Retina (tissue), 1 donor: ENCODE data around the gene ENTPD8.
A peak's percentile ranks its signal among the peaks of the same experiment; 100 is the strongest.

Source experiments
- DNase-seq: peaks from one replicate; pipeline ENCODE4 v3.0.0-alpha.2; 2016

Gene ENTPD8

GRCh38 chr9:137441289-137441934, at the start of gene ENTPD8:
Gene ENTPD8 (minus strand): TSS chr9:137441357. CDS start chr9:137438285, 3,072 bp downstream.
- peak; percentile 55 for DNase-seq

GRCh38 chr9:137490532-137491186, 49.5 kb upstream of the ENTPD8 start:
- no peak for DNase-seq

GRCh38 chr9:137488906-137489305, 47.7 kb upstream of the ENTPD8 start:
- DNase-seq = no peak

- DNase-seq = no peak
Observed at GRCh38 chr9:137488327-137488653, 47.1 kb upstream of the ENTPD8 start.

- DNase-seq = peak; percentile 28
Observed at GRCh38 chr9:137487454-137488326, 46.5 kb upstream of the ENTPD8 start.

GRCh38 chr9:137486545-137487453, 45.6 kb upstream of the ENTPD8 start:
- DNase-seq = no peak

GRCh38 chr9:137486141-137486490, 45.0 kb upstream of the ENTPD8 start:
- no peak for DNase-seq

GRCh38 chr9:137485343-137486140, 44.4 kb upstream of the ENTPD8 start:
- no peak for DNase-seq

- DNase-seq = no peak
Observed at GRCh38 chr9:137484551-137485315, 43.6 kb upstream of the ENTPD8 start.

GRCh38 chr9:137482094-137482781, 41.1 kb upstream of the ENTPD8 start:
- no peak for DNase-seq

- DNase-seq = no peak
Observed at GRCh38 chr9:137480686-137481683, 39.8 kb upstream of the ENTPD8 start.

GRCh38 chr9:137479892-137480685, 38.9 kb upstream of the ENTPD8 start:
- DNase-seq = no peak

- DNase-seq = peak; percentile 65
Observed at GRCh38 chr9:137478962-137479861, 38.1 kb upstream of the ENTPD8 start.

GRCh38 chr9:137478613-137478961, 37.4 kb upstream of the ENTPD8 start:
- no peak for DNase-seq

- no peak for DNase-seq
Observed at GRCh38 chr9:137477778-137478612, 36.8 kb upstream of the ENTPD8 start.

- DNase-seq = no peak
Observed at GRCh38 chr9:137476856-137477255, 35.7 kb upstream of the ENTPD8 start.
